HEK293 (cell line): ENCODE results near the gene KRT8.

Source experiments
- CTCF ChIP-seq: fragments of 450-650 bp; formaldehyde crosslinking; IDR thresholded peaks from 2 replicates; pipeline ENCODE4 v1.5.1; 2016; ENCODE audit warnings: missing biosample characterization, missing genetic modification characterization
- PRDM10 ChIP-seq: fragments of 450-650 bp; formaldehyde crosslinking; IDR thresholded peaks from 2 replicates; pipeline ENCODE4 v1.5.1; 2016; ENCODE audit warnings: missing biosample characterization, missing genetic modification characterization
- ZBTB7A ChIP-seq: fragments of 450-650 bp; formaldehyde crosslinking; IDR thresholded peaks from 2 replicates; pipeline ENCODE4 v1.5.1; 2016; ENCODE audit warnings: low read depth, missing biosample characterization, missing genetic modification characterization
- ZFHX2 ChIP-seq: fragments of 450-650 bp; formaldehyde crosslinking; conservative IDR thresholded peaks from 2 replicates; pipeline ENCODE4 v1.5.1; 2016; ENCODE audit warnings: missing biosample characterization, missing genetic modification characterization
- ZNF133 ChIP-seq: fragments of 450-650 bp; formaldehyde crosslinking; IDR thresholded peaks from 2 replicates; pipeline ENCODE4 v1.5.1; 2016; ENCODE audit warnings: missing biosample characterization, missing genetic modification characterization
- ZNF174 ChIP-seq: fragments of 450-650 bp; formaldehyde crosslinking; IDR thresholded peaks from 2 replicates; pipeline ENCODE4 v1.5.0; 2017; ENCODE audit warnings: missing biosample characterization, mild to moderate bottlenecking, missing genetic modification characterization
- ZNF175 ChIP-seq: fragments of 450-650 bp; formaldehyde crosslinking; IDR thresholded peaks from 2 replicates; pipeline ENCODE4 v1.5.1; 2016; ENCODE audit warnings: missing biosample characterization, missing genetic modification characterization
- ZNF202 ChIP-seq: fragments of 450-650 bp; formaldehyde crosslinking; IDR thresholded peaks from 2 replicates; pipeline ENCODE4 v1.5.1; 2016; ENCODE audit warnings: missing biosample characterization, missing genetic modification characterization, borderline replicate concordance
- ZNF521 ChIP-seq: fragments of 450-650 bp; formaldehyde crosslinking; IDR thresholded peaks from 2 replicates; pipeline ENCODE4 v1.5.1; 2017; ENCODE audit warnings: missing biosample characterization, mild to moderate bottlenecking, missing genetic modification characterization
- ZNF621 ChIP-seq: fragments of 450-650 bp; formaldehyde crosslinking; IDR thresholded peaks from 2 replicates; pipeline ENCODE4 v1.5.1; 2017; ENCODE audit warnings: missing biosample characterization, missing genetic modification characterization
- ZNF624 ChIP-seq: fragments of 450-650 bp; formaldehyde crosslinking; IDR thresholded peaks from 2 replicates; pipeline ENCODE4 v1.5.1; 2017; ENCODE audit warnings: missing biosample characterization, missing genetic modification characterization
- ZNF639 ChIP-seq: fragments of 450-650 bp; formaldehyde crosslinking; IDR thresholded peaks from 2 replicates; pipeline ENCODE4 v1.5.1; 2016; ENCODE audit warnings: missing biosample characterization, missing genetic modification characterization
- ZNF654 ChIP-seq: fragments of 450-650 bp; formaldehyde crosslinking; IDR thresholded peaks from 2 replicates; pipeline ENCODE4 v1.5.1; 2016; ENCODE audit warnings: low read depth, missing biosample characterization, missing genetic modification characterization
- TF ChIP-seq, protein P1 (sequence below): fragments of 450-650 bp; formaldehyde crosslinking; IDR thresholded peaks from 2 replicates; pipeline ENCODE4 v1.5.1; 2016; ENCODE audit warnings: missing biosample characterization, missing genetic modification characterization

- TF ChIP-seq ZNF202 (tag by site-specific recombination) = no peak
- TF ChIP-seq, protein P1, sequence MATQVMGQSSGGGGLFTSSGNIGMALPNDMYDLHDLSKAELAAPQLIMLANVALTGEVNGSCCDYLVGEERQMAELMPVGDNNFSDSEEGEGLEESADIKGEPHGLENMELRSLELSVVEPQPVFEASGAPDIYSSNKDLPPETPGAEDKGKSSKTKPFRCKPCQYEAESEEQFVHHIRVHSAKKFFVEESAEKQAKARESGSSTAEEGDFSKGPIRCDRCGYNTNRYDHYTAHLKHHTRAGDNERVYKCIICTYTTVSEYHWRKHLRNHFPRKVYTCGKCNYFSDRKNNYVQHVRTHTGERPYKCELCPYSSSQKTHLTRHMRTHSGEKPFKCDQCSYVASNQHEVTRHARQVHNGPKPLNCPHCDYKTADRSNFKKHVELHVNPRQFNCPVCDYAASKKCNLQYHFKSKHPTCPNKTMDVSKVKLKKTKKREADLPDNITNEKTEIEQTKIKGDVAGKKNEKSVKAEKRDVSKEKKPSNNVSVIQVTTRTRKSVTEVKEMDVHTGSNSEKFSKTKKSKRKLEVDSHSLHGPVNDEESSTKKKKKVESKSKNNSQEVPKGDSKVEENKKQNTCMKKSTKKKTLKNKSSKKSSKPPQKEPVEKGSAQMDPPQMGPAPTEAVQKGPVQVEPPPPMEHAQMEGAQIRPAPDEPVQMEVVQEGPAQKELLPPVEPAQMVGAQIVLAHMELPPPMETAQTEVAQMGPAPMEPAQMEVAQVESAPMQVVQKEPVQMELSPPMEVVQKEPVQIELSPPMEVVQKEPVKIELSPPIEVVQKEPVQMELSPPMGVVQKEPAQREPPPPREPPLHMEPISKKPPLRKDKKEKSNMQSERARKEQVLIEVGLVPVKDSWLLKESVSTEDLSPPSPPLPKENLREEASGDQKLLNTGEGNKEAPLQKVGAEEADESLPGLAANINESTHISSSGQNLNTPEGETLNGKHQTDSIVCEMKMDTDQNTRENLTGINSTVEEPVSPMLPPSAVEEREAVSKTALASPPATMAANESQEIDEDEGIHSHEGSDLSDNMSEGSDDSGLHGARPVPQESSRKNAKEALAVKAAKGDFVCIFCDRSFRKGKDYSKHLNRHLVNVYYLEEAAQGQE (tag by site-specific recombination) = no peak
- no peak for TF ChIP-seq CTCF
- no peak for TF ChIP-seq ZNF174 (tag by site-specific recombination)
- TF ChIP-seq ZNF621 = no peak
- TF ChIP-seq ZNF624 = no peak
- TF ChIP-seq ZNF654 (tag by site-specific recombination) = no peak
- TF ChIP-seq ZBTB7A (tag by site-specific recombination) = no peak
- TF ChIP-seq ZNF521 (tag by site-specific recombination) = no peak
- no peak for TF ChIP-seq ZNF639 (tag by site-specific recombination)
- TF ChIP-seq PRDM10 (tag by site-specific recombination) = no peak
- no peak for TF ChIP-seq ZFHX2 (tag by site-specific recombination)
- TF ChIP-seq ZNF133 (tag by site-specific recombination) = no peak
- TF ChIP-seq ZNF175 = no peak
These were observed 26.1 kb downstream of the KRT8 start for GRCh38 chr12:52878507-52879393.
